GM18868 (cell line): Measurements from ENCODE around the gene PDE6H.

ENCODE experiments used
- ATAC-seq: cut with Tn5 transposase; IDR thresholded peaks from one replicate; pipeline ENCODE4 v1.9.1; 2021; ENCODE audit warnings: mild to moderate bottlenecking, moderate library complexity; ENCODE audit not compliant: unreplicated experiment

Gene PDE6H

DNA sequence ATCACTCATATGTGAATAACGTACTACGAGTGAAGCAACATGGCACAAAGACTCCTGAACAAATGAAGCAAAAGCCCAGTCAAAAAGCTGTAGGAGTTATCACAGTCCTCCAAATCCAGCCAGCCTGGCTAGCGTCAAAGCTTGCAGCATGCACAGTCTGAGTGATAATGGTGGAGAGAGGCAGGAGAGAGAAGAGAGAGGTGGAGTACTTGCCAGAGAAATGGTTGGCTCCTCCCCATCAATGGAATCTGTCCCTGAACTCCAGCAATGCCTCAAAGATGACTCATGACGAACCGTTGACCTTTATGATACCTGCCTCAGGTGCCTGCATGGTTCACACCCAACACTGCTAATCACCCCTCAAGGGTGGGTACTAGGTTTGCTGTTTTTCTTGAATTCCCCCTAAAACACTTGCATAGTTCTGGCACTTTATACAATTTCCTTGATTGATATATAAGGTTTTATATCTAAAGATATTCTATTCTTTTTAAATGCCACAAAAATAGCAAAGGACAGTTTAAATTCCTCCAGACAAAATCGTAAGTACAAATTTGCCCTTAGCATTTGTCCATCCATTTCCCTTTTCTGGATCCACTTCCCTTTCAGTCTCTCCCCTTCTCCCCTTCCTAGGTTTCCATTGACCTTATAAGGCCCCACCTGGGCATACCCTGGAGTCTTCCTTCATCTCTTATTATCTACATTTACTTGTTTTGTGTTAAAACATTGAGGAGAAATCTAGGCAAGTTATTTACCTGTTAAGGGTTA, 21.7 kb upstream of the PDE6H start:
- no peak for ATAC-seq

GRCh38 chr12:14951851-14952250, 21.0 kb upstream of the PDE6H start:
- ATAC-seq = no peak

DNA sequence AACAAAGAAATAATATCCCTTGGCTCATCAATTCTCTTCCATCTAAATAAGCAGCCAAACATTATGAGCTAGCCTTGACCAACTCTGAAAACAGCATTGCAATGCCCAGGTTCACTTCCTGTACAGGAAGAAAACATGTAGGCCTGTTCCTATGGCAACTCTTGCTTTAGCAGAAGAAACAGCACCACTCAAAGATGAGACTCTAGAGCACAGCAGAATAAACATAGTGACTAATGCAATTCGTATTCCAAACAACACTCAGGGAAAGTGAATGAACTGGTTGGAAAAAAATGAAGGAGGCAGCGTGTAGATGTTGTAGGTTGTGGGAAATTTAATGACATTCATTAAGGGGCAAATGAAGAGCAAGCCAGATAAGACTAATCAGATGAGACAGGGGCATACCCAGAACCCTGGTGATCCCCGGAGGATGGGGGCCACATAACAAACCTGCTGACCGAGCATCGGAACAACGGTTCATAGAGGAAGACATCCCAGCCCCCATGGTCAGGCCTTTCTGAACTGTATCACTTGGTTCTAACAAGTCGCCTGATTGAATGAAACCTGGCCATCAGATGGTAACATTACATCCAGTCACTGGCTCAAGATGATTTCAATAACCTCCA, 20.4 kb upstream of the PDE6H start:
- ATAC-seq = peak; percentile 59

DNA sequence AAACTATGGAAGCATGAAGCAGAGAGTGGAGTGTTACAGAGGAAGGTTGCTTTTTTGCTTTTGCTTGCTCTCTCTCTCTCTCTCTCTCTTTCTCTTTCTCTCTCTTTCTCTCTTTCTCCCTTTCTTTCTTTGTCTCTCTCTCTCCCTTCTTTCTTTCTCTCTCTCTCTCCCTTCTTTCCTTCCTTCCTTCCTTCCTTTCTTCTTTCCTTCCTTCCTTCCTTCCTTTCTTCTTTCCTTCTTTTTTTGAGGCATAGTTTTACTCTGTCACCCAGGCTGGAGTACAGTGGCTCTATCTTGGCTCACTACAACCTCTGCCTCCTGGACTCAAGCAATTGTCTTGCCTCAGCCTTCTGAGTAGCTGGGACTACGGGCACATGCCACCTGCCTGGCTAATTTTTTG, 19.1 kb upstream of the PDE6H start:
- no peak for ATAC-seq

DNA sequence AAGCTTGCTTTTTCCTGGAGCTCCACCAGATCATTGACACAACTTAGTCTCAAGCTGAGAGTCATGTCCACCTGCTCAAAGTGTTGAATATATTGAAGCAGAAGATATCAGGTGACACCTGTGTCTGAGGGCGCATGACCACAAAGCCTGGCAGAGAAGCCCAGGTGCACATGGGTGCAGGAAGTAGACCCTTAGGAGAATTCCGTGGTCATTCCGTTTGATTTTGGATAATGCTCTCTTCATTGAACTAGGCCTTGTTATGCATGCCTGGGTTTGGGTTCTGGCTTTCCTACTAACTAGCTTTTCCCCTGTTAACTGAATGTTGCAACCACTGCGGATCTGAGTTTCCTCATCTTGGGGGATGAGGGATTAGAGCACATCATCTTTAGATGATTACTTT, 18.6 kb upstream of the PDE6H start:
- ATAC-seq = no peak

DNA sequence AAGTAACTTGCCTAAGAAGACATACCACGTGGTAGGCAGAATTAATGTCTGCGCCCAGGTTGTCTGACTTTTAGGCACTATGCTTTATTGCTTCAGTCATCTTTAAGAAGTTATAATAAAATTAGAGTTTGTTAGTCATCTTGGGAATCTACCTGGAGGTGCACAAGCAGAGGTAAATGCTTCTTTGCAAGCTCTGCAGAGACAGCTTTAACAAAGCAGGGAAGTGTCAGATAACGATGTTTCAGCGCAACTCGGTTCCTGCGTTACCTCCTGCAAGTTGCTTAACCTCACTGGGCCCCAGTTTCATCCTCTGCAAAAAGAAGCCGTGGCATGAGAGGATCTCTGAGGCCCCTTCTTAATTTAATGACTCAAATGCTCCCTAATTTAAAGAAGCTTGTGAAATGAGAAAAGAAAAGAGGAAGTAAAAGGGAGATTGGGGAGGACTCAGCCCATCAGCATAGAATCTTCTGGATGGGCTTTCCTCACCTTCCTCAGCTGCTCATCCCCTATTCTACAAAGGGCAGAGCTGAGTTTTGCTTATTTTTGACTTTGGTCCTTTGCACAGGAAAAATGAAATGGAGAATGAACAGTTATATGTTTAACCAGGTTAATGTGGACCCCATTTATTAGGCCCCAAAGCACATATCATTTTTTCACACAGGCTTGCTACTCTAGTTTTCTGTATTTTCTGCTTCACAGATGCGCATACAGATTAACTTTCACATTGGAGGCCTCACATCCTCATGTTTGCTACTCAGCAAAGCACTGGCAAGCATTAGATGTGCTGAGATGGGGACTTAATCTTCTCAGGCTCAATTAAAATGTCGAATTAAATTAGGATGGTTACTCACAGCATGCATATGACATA, 16.6 kb upstream of the PDE6H start:
- peak; percentile 44 for ATAC-seq

DNA sequence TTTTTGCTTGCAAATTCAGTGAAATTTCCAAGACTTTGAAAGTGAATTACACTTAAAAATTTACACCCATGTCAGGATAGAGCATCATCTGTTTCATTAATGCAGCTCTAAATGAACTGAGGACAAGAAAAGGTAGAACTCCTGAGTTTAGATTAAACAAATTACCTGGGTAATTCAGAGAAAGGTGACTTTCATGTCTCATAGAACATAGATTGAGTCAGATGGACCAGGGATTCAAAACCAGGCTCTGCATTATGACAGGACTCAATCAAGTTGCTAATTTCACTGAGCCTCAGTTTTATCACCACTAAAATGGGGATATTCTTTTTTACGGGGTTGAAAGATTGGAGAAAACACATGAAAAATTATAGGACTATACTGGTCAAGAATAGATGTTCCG, 15.9 kb upstream of the PDE6H start:
- no peak for ATAC-seq

GRCh38 chr12:14957551-14958168, 15.2 kb upstream of the PDE6H start:
- ATAC-seq = no peak

DNA sequence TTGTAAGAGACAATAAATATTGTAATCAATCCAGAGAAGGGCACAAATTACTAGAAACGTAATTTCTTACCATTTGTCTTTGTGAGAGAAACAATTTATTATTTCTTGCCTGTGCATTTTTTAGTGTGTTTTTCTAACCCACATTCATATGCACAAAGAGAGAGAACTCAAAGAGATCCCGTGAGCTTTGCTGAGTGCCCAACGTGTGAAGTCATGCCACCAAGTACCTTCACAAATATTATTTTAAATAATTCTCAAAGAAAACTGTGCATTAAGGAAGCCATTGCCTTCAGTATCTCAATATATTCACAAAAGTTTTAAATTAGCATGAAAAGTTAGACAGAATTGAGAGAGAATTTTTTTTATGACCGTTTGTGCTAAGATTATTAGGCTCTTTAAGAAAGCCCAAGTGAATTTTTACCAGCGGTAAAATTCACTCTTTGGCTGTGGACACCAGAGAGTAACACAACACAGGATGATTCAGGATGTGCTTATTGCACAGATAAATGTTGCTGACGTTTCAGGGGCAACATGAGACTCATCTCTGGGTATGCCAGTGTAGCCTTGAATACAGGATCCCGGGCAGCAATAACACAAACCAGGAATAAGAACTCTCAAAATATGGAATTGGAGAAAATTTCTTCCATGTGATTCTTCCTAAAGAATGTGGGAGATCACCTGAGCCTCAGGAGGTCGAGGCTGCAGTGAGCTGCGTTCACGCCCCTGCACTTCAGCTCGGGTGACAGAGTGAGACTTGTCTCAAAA, 14.3 kb upstream of the PDE6H start:
- ATAC-seq = no peak

DNA sequence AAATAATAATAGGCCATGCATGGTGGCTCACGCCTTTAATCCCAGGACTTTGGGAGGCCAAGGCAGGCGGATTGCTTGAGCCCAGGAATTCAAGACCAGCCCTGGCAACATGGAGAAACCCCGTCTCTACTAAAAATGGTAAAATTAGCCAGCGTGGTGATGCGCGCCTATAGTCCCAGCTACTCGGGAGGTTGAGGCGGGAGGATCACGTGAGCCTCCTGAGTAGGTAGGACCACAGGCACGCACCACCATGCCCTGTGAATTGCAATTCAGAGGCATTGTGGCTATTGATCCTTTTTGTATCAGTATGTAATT, 13.8 kb upstream of the PDE6H start:
- ATAC-seq = no peak

GRCh38 chr12:14959463-14959862, 13.4 kb upstream of the PDE6H start:
- ATAC-seq = no peak

DNA sequence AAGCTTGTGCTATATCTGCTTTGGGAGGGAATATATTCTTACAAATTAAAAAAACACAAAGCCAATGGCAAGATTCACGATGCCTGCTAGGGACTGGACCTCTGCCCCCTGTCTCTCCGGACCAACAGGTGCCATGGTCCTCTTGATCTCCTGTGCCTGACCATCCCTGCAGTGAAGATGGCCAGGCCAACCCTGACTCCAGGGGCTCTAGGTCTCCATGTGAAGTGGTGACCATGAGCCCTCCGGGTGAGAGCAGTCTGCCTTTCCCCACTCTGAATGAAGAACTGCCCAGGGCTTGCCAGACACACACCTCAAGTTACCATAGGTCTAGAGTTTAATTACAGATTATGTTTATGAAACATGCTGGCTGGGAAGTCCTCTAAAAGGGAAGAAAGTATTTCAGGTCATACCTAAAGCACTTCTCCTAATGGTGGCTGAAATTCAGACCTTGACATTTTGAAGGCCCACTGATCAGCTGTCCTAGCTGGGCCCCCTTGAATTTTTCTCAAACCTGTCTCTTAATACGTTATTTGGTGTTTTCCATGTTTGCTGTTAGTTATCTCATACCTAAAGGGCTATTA, 12.8 kb upstream of the PDE6H start:
- no peak for ATAC-seq

GRCh38 chr12:14960548-14961465, 12.0 kb upstream of the PDE6H start:
- peak; percentile 41 for ATAC-seq

DNA sequence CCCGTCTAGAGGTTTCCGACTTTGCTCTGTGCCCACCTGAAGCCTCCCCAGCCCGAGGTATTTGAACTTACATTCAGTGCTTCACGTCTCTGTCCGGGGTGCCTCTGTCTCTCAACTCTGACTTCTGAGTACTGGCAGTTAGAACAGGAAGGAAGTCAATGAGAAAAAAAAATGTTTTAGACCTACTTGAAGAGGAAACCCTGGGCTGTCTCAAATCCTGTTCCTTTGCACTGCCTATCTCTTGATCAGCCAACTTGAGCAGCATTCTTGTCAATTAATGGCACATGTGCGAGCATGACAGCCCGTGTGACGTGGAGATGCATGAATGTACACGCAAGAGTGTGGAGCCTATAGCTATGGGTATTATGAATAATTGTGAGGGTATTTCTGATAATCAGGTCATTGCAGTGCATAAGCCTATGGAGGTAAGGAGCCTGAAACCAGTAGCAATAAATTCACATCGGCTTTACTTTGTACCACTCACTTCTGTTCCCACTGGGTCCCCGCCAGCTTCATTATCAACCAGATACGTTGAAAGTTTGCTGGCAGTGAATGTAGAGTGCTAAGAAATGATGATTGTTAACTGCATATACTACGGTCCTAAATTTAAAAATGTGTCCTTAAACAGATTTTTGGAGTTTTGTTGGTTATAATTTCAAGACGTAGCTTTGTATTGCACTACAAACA, 11.2 kb upstream of the PDE6H start, which contains the start of gene ARHGDIB:
ARHGDIB (minus strand) TSS at position 136 of the 687 bp plus-strand sequence. CDS start 10,889 bp downstream, outside the sequence.
- ATAC-seq = peak; percentile 63

GRCh38 chr12:14962153-14962539, 10.7 kb upstream of the PDE6H start:
- ATAC-seq = no peak

- no peak for ATAC-seq
Measured at GRCh38 chr12:14962797-14963196, 10.0 kb upstream of the PDE6H start.

GRCh38 chr12:14963520-14963919, 9.3 kb upstream of the PDE6H start:
- no peak for ATAC-seq

DNA sequence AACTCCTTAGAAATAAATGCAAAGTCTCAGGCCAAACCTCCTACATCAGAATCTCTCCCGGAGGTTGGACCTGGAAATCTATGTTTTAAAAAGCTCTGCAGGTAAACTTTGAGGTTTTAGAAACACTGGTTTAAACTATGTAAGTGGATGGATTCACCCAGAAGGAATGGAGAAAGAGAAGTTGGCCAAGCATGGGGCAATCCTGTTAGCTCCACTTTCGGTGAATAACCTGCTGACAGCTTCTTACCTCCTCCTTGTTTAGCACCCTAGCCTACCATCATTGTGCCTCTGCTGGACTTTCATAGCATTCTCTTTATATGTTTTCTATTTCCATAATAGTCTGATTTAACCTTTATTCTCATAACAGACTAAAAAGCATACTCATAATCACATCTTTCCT, 8.4 kb upstream of the PDE6H start:
- ATAC-seq = no peak

DNA sequence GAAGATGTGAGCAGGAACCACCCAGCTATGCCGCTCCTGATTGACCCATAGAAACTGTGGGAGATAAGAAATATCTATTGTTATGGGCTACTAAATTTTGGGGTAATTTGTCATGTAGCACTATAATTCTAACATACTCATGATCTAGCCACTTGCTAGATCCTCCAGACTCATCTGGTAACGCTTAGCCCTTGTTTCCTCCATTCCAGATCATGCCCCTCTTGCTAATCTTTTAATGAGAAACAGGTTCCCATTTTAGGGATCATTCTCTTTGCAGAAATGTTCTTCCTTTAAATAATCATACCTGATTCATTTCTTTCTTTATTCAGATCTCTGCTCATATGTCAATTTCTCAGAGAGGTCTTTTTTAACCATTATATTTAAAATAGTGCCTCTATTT, 7.6 kb upstream of the PDE6H start:
- ATAC-seq = no peak
